GM12878 (cell line): ENCODE results near the gene ATP6V1A. TPM values are rescaled to one million over a fixed set of nuclear protein-coding genes. Genes with fewer than 3 reads are reported as not detected.
A peak's percentile ranks its signal among the peaks of the same experiment; 100 is the strongest.

Experiments
- CBX3 ChIP-seq: fragments of 200-600 bp; sonication (generic); IDR thresholded peaks from 2 replicates; pipeline ENCODE4 v1.6.1; 2016; ENCODE audit warnings: low read depth, borderline replicate concordance
- CBX5 ChIP-seq: sonication (generic); IDR thresholded peaks from 2 replicates; pipeline ENCODE4 v1.6.1; 2016; ENCODE audit warnings: low read depth, moderate library complexity, mild to moderate bottlenecking, inconsistent platforms
- CHD1 ChIP-seq: IDR thresholded peaks from 2 replicates; pipeline ENCODE4 v1.6.1; 2012; ENCODE audit warnings: low read depth, low read length, improper control_type of control experiment
- CREB1 ChIP-seq: IDR thresholded peaks from 2 replicates; pipeline ENCODE4 v1.6.1; 2012; ENCODE audit warnings: low read depth, mild to moderate bottlenecking, inconsistent platforms
- EZH2 ChIP-seq: IDR thresholded peaks from 2 replicates; pipeline ENCODE4 v1.6.1; 2012; ENCODE audit warnings: low read depth, mild to moderate bottlenecking, control low read depth, inconsistent platforms, low read length, borderline replicate concordance; ENCODE audit not compliant: control insufficient read depth
- IKZF2 ChIP-seq, 2 experiments: fragments of 450-650 bp; IDR thresholded peaks; 2 replicates each; pipeline ENCODE4 v1.6.1; 2017; ENCODE audit warnings: mild to moderate bottlenecking in 2 of 2, moderate library complexity in 2 of 2
- IRF4 ChIP-seq: IDR thresholded peaks from 2 replicates; pipeline ENCODE4 v1.6.1; 2011; ENCODE audit warnings: low read depth, low read length
- JUND ChIP-seq: IDR thresholded peaks from 2 replicates; pipeline ENCODE4 v1.6.1; 2012; ENCODE audit warnings: low read depth, mild to moderate bottlenecking, low read length, improper control_type of control experiment, moderate library complexity
- MEF2B ChIP-seq: fragments of 450-650 bp; IDR thresholded peaks from 2 replicates; pipeline ENCODE4 v1.6.1; 2018; ENCODE audit warnings: mild to moderate bottlenecking, moderate library complexity; ENCODE audit not compliant: partially characterized antibody, poor library complexity, severe bottlenecking
- MTA3 ChIP-seq: IDR thresholded peaks from 2 replicates; pipeline ENCODE4 v1.6.1; 2012; ENCODE audit warnings: low read length, inconsistent platforms, borderline replicate concordance
- NFXL1 ChIP-seq: fragments of 450-650 bp; IDR thresholded peaks from 2 replicates; pipeline ENCODE4 v1.6.1; 2017; ENCODE audit warnings: antibody characterized with exemption, mild to moderate bottlenecking, borderline replicate concordance
- NFYB ChIP-seq: IDR thresholded peaks from 2 replicates; pipeline ENCODE4 v1.6.1; 2011; ENCODE audit warnings: low read depth, mild to moderate bottlenecking, low read length, improper control_type of control experiment, moderate library complexity; ENCODE audit not compliant: insufficient read depth
- PRDM15 ChIP-seq: fragments of 450-650 bp; formaldehyde crosslinking; IDR thresholded peaks from 2 replicates; pipeline ENCODE4 v1.4.0; 2020; ENCODE audit warnings: mild to moderate bottlenecking, moderate library complexity
- RAD21 ChIP-seq: IDR thresholded peaks from 2 replicates; pipeline ENCODE4 v1.6.1; 2011; ENCODE audit warnings: mild to moderate bottlenecking, low read depth, low read length, moderate library complexity; ENCODE audit not compliant: insufficient read depth
- SMC3 ChIP-seq: IDR thresholded peaks from 2 replicates; pipeline ENCODE4 v1.6.1; 2011; ENCODE audit warnings: low read length, improper control_type of control experiment, borderline replicate concordance
- SP1 ChIP-seq: IDR thresholded peaks from one replicate; pipeline ENCODE4 v1.6.1; 2011; ENCODE audit warnings: low read depth, low read length
- SPI1 ChIP-seq: IDR thresholded peaks from 2 replicates; pipeline ENCODE4 v1.6.1; 2011; ENCODE audit warnings: low read depth, mild to moderate bottlenecking, low read length, moderate library complexity, borderline replicate concordance; ENCODE audit not compliant: insufficient read depth
- STAT3 ChIP-seq: IDR thresholded peaks from 2 replicates; pipeline ENCODE4 v1.6.1; 2011; ENCODE audit warnings: low read depth, low read length, improper control_type of control experiment
- ZNF384 ChIP-seq: IDR thresholded peaks from 2 replicates; pipeline ENCODE4 v1.6.1; 2012; ENCODE audit warnings: low read depth, mild to moderate bottlenecking, low read length, improper control_type of control experiment, borderline replicate concordance
- ZSCAN29 ChIP-seq: fragments of 450-650 bp; IDR thresholded peaks from 2 replicates; pipeline ENCODE4 v1.6.1; 2017; ENCODE audit warnings: mild to moderate bottlenecking, moderate library complexity
- polyA plus RNA-seq, 11 experiments: library from polyadenylated mRNA; depleted of rRNA in 4 of 11; unstranded in 6 of 11; stranded (reverse) in 5 of 11; fragments of >200 nt; fragmentation: Nextera tagmentation in 4 of 11; fragmentation: Illumina TruSeq in 1 of 11; extraction: Ambion mirVana in 4 of 11; extraction: Trizol in 1 of 11; gene quantifications; 1 replicate in 1 of 11; 2 replicates in 10 of 11; pipeline versions ENCODE4 v1.2.1 to v1.2.3, GENCODE V29; 2011 to 2016; ENCODE audit warnings: inconsistent platforms in 2 of 11, missing spikeins in 2 of 11, low read depth in 1 of 11
- total RNA-seq, 4 experiments: library from RNA; depleted of rRNA in 3 of 4; stranded (reverse); fragments of >200 nt in 3 of 4; fragmentation: Illumina TruSeq in 1 of 4; extraction: Trizol in 1 of 4; gene quantifications; 2 replicates each; pipeline versions ENCODE4 v1.2.1 to v1.2.3, GENCODE V29; 2013 to 2021
- TF ChIP-seq, protein P1 (sequence below): fragments of 450-650 bp; IDR thresholded peaks from 2 replicates; pipeline ENCODE4 v1.6.1; 2017; ENCODE audit warnings: mild to moderate bottlenecking, moderate library complexity
- TF ChIP-seq, protein P2 (sequence below): IDR thresholded peaks from 2 replicates; pipeline ENCODE4 v1.6.1; 2011; ENCODE audit warnings: low read depth, mild to moderate bottlenecking, low read length, moderate library complexity, borderline replicate concordance; ENCODE audit errors: extremely low read depth

Gene ATP6V1A
- total and polyA plus RNA-seq, 10 of the 15 experiments (the other 5 are each of a cell fraction or from before 2014, with no cell fraction given): 22.4 to 65.8 (median 47.7) TPM

DNA sequence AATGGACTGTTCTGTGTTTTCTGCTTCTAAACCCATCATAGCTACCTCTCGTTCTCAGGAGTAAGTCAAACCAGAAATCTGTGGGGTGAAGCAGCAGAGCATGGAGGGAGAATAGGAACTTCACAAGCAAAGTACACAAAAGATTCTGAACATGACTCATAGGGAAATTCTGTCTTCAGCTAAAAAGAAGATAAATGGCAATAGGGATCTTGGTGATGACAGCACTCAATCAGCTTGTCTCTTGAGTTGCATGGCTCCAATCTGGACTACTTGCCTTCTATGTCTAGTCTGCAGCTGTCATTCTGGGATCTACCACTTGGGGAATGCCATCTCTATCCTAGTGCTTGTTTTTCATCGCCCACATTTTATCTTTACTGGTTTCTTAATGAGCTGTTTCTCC is 78.3 kb downstream of the ATP6V1A start (continued):
- TF ChIP-seq CBX5 (0 out of 2 replicates have a peak, but pooled peaks have one; percentile 21), NFYB (no peak), SP1 (peak; percentile 29), CHD1 (no peak), MTA3 (no peak), SMC3 (no peak), PRDM15 (CRISPR knock-in tag) (no peak), STAT3 (peak; percentile 55; the same call in 1 of the 2 replicates), IRF4 (peak; percentile 80), CREB1 (peak; percentile 56; the same call in 1 of the 2 replicates), NFXL1 (no peak), EZH2 (no peak), ZNF384 (no peak), IKZF2 (IDR thresholded peaks at IDR 0.05) (peak; percentile 89 to 93), MEF2B (no peak), JUND (no peak), ZSCAN29 (no peak), RAD21 (no peak), CBX3 (no peak), SPI1 (no peak)
- TF ChIP-seq, protein P1, sequence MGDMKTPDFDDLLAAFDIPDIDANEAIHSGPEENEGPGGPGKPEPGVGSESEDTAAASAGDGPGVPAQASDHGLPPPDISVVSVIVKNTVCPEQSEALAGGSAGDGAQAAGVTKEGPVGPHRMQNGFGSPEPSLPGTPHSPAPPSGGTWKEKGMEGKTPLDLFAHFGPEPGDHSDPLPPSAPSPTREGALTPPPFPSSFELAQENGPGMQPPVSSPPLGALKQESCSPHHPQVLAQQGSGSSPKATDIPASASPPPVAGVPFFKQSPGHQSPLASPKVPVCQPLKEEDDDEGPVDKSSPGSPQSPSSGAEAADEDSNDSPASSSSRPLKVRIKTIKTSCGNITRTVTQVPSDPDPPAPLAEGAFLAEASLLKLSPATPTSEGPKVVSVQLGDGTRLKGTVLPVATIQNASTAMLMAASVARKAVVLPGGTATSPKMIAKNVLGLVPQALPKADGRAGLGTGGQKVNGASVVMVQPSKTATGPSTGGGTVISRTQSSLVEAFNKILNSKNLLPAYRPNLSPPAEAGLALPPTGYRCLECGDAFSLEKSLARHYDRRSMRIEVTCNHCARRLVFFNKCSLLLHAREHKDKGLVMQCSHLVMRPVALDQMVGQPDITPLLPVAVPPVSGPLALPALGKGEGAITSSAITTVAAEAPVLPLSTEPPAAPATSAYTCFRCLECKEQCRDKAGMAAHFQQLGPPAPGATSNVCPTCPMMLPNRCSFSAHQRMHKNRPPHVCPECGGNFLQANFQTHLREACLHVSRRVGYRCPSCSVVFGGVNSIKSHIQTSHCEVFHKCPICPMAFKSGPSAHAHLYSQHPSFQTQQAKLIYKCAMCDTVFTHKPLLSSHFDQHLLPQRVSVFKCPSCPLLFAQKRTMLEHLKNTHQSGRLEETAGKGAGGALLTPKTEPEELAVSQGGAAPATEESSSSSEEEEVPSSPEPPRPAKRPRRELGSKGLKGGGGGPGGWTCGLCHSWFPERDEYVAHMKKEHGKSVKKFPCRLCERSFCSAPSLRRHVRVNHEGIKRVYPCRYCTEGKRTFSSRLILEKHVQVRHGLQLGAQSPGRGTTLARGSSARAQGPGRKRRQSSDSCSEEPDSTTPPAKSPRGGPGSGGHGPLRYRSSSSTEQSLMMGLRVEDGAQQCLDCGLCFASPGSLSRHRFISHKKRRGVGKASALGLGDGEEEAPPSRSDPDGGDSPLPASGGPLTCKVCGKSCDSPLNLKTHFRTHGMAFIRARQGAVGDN: no peak
- TF ChIP-seq, protein P2, sequence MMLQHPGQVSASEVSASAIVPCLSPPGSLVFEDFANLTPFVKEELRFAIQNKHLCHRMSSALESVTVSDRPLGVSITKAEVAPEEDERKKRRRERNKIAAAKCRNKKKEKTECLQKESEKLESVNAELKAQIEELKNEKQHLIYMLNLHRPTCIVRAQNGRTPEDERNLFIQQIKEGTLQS: no peak
